Measurements from ENCODE around the gene CLEC14A. TPM values are rescaled to one million over a fixed set of nuclear protein-coding genes. Genes with fewer than 3 reads are reported as not detected.

The CLEC14A gene
- total RNA-seq, 4 donors from 2014 or later, result 11.4 to 101 (median 27.5) TPM

- TF ChIP-seq CTCF (IDR thresholded peaks at IDR 0.05; ENCODE audit: low read depth), result no peak
These were observed 5.7 kb upstream of the CLEC14A start for GRCh38 chr14:38261620-38262019.

GRCh38 chr14:38257507-38257906 lies 1.6 kb upstream of the CLEC14A start:
- TF ChIP-seq CTCF (IDR thresholded peaks at IDR 0.05; ENCODE audit: low read depth), result no peak

DNA sequence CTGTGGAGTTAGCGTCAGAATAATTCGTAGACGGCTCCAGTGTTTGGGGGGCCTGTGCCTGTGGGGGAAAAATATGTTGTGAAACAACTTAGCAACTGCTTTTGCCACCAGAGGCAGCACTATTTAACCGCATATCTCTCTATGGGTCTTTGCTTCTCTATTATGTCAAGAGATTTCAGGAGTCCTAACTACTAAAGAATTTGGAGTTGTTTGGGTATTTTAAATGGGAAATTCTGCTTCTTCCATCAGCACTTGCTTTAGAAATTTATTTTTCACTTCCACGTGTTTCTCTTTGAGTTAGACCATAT lies 594 bp upstream of the CLEC14A start:
- no peak for TF ChIP-seq CTCF (IDR thresholded peaks at IDR 0.05; ENCODE audit: low read depth)

- TF ChIP-seq CTCF (IDR thresholded peaks at IDR 0.05; ENCODE audit: low read depth), result no peak
These were observed 553 bp downstream of the CLEC14A start for GRCh38 chr14:38255408-38255672.

DNA sequence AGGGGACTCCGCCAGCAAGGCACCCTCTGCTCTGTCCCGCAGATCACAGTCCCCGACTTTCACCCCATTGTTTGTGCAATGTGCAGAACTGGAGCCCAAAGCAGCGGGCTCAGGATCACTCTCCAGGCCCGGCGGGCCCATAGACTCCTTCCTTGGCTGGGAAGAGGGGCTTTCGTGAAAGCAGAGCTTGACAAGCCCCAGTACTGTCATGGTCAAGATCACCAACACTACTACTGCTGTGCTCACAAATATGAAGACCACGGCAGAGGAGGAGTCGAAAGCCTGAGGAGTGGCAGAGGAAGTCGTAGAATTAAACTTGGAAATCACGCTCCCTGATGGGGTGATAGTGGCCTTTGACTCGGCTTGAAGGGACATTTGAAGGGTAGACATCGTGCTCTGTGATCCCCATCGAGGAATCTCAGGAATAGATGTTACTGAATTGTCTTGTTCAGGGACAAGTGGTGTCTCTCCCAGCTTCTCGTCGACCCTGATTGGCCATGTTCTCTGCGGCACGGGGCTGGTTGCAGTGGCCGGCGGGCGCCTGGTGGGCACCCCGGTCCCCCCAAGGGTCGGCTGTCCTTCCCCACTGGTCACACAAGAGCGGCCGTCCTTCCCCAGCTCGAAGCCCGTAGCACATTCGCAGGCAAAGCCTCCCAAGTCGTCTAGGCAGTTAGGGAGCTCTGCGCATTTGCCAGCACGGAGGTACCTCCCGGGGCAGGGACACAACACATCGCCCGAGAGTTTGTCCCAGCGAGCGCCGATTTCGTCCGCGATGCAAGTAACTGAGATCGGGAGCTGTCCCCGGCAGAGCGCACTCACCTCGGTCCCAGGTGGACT lies 1.1 kb downstream of the CLEC14A start:
- no peak for TF ChIP-seq CTCF (IDR thresholded peaks at IDR 0.05; ENCODE audit: low read depth)

- no peak for TF ChIP-seq CTCF (IDR thresholded peaks at IDR 0.05; ENCODE audit: low read depth)
These were observed 2.2 kb downstream of the CLEC14A start for GRCh38 chr14:38253676-38254075.

DNA sequence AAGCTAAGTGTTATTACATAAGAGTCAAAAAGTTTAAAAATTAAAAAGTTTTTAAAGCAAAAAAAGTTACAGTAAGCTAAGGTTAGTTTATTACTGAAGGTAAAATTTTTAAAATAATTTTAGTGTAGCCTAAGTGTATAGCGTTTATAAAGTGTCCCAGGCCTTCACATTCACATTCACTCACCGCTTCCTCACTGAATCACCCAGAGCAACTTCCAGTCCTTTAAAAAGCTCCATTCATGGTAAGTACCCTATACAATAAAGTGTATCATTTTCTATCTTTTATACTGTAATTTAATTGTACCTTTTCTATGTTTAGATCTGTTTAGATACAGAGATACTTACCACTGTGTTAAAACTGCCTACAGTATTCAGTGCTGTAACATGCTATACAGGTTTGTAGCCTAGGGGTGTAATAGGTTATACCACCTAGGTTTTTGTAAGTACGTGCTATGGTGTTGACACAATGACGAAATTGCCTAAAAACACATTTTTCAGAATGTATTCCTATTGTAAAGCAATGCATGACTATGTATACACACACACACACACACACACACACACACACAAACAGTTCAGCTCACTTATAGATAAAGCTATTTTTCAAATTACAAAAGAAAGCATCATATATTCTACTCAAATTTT lies 3.7 kb downstream of the CLEC14A start:
- TF ChIP-seq CTCF (IDR thresholded peaks at IDR 0.05; ENCODE audit: low read depth), result no peak
